Hepatocyte (in vitro differentiated cells): ENCODE measurements around the gene DEUP1.

Source experiments
- CTCF ChIP-seq: fragments of 200-600 bp; sonication (generic); IDR thresholded peaks from 2 replicates; pipeline ENCODE4 v1.5.1; 2016; ENCODE audit warnings: antibody characterized with exemption, mild to moderate bottlenecking; ENCODE audit not compliant: poor library complexity
- EZH2 ChIP-seq: fragments of 200-600 bp; sonication (generic); IDR thresholded peaks from 2 replicates; pipeline ENCODE4 v1.6.1; 2016; ENCODE audit warnings: antibody characterized with exemption, mild to moderate bottlenecking, borderline replicate concordance
- EZH2phosphoT487 ChIP-seq: fragments of 200-600 bp; sonication (generic); IDR thresholded peaks from one replicate; pipeline ENCODE4 v1.6.1; 2018; ENCODE audit warnings: antibody characterized with exemption, mild to moderate bottlenecking, low read depth, moderate library complexity; ENCODE audit not compliant: unreplicated experiment, severe bottlenecking

GRCh38 chr11:93291898-93292297, 38.6 kb upstream of the DEUP1 start:
- TF ChIP-seq CTCF: no peak
- no peak for TF ChIP-seq EZH2phosphoT487
- no peak for TF ChIP-seq EZH2
